COR-L47 (cell line): ENCODE results near the gene MACROD2.

Experiments
- DNase-seq: peaks from one replicate; lab custom pipeline; 2025; lab: John Stamatoyannopoulos, UW

MACROD2 gene

DNA sequence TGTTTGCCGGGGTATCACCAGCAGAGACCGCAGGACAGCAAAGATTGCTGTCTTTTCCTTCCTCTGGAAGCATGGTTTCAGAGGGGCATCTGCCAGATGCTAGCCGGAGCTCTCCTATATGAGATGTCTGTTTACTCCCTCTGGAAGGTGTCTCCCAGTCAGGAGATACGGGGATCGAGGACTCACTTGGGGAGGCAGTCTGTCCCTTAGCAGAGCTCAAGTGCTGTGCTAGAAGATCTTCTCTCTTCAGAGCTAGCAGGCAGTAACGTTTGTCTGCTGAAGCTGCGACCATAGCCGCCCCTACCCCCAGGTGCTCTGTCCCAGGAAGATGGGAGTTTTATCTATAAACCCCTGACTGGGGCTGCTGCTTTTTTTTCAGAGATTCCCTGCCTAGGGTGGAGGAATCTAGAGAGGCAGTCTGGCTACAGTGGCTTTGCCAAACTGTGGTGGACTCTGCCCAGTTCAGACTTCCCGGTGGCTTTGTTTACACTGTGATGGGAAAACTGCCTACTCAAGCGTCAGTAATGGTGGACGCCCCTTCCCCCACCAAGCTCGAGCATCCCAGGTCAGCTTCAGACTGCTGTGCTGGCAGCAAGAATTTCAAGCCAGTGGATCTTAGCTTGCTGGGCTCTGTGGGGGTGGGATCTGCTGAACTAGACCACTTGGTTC is 475.0 kb downstream of the MACROD2 start:
- no peak for DNase-seq

DNA sequence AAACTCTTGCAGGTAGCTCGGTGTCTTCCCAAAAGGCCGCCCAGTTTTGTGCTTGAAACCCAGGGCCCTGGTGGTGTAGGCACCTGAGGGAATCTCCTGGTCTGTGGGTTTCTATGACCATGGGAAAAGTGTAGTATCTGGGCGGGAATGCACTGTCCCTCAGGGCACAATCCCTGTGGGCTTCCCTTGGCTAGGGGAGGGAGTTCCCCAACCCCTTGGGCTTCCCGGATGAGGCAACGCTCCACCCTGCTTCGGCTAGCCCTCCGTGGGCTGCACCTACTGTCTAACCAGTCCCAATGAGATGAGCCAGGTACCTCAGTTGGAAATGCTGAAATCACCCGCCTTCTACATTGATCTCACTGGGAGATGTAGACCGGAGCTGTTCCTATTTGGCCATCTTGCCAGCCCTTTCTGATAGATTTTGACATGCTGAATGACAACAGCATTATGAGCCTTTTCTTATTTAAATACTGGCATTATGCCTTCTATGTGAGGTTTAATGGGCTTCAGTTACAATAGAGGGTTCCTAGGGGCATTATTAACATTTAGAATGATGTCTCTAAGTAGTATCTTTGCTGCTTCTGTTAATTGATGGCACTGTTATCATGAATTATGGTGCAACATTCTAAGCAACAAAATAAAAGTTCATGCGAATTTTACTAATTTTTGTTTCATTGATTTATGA is 475.8 kb downstream of the MACROD2 start:
- no peak for DNase-seq

DNA sequence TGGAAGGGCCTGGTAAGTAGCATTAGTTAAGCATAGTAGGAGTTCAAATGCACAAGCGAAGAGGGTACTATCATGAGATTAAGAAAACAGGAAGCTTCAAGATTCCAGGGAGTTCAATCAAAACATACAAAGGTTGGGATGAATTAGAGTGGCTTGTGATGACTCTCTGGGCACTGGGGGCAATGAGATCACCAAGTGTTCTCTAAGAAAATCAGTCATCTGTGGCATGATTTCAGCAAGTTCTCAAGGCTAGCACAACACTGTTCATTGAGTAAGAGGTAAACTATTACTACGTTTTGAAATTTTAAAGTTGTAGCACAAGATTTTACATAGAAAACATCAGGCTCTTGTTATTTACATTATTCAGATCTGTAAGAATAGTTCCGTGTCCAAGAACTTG is 481.8 kb downstream of the MACROD2 start:
- DNase-seq = no peak

DNA sequence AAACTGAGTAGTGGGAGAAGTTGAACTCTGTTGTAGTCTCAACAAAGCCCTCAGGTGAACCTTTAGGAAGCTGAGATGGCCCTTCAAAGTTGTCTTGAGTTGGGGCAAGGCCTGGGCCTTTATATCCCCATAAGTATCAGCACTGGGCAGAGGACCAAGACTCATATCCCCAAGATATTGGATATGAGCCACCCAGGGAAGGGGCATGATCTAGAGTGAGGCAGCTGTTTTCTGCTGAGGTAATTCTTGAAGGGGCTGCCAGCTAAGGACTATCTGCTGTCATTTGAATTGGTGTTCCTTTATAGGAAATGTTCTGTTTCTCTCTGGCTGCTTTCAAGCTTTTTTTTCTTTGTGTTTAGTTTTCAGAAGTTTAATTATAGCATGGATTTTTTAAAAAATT is 482.8 kb downstream of the MACROD2 start:
- DNase-seq = no peak

DNA sequence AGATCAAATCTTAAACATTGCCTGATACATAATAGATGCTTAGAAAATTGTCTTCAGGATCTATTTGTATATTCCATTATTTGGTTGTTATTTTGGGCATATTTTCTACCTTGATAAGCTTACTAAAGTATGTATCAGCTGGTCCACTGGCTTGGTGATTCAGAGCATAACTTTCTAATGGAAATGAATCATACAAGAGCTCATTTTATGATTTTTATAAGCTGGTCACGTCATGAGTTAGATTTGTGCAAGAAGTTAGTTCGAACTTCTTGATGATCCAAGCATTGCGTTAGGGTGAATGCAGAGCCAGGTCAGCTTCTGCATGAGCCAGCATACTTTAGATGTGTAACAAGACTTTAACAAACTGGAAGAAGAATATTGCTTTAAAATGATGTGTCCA is 486.5 kb downstream of the MACROD2 start:
- no peak for DNase-seq

DNA sequence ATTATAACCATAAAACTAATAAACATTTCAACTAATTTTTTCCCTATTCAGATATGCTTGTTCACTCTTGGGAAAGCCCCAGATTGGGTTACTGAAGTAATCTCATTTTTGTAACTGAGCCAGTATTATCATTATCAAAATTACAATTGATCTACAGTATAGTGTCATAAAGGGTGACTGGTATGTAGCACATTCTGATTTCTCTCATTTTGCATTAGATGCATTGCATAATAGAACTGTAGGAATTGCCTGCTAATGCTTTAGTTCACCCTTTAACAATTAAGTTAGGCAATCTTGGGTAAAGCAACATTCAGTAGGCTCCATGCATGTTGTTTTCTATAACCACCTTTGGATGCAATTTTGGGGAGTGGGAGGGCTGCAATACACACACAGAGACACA is 492.9 kb downstream of the MACROD2 start:
- DNase-seq = no peak

DNA sequence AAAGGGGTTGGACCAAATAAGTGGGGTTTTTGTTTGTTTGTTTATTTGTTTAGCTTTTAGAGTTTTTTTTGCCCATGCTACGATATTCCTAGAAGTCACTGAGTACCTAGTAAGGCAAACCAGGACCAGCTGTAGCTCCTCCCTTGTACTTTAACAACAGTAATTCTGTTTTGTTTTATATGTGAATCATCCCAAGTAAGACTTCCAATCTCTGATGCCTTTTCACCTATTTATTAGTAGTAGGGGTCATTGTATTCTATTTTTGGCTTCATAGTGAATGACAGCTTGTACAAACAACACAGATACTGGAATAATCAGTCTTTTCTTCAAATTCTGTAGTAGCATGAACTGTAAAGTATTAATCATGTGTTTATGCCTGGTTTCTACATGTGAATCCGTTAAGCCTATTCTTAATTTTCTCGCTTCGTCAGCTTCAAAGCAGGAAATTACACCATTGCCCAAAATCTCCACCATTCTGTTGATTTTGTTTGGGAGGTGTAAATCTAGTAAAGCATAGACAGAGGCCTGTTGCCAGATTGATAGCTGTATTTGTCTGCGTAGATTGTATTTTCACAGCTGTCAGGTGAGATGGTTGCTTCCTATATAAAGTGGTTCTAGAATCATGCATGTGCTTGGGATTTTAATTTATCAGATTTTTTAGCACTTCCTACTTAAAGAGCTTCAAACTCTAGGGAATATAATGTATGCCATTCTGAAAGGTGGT is 493.6 kb downstream of the MACROD2 start:
- peak; percentile 40 for DNase-seq

DNA sequence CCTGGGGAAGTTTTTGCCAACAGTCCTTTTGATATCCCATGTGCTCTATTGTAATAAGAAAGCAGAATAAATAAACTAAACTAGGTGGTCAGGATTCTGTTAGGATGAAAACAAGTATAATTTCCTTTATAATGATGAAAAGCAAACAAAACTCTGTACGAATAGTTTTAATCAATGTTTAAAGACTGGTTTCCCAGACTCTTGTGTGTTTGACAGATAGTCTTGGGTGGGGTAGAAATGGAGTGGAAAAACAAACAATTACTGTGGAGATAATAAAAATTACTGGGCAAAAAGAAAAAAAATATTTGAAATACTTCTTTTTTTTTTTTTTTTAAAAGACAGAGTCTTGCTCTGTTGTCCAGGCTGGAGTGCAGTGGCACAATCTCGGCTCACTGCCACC is 494.2 kb downstream of the MACROD2 start:
- peak; percentile 40 for DNase-seq

DNA sequence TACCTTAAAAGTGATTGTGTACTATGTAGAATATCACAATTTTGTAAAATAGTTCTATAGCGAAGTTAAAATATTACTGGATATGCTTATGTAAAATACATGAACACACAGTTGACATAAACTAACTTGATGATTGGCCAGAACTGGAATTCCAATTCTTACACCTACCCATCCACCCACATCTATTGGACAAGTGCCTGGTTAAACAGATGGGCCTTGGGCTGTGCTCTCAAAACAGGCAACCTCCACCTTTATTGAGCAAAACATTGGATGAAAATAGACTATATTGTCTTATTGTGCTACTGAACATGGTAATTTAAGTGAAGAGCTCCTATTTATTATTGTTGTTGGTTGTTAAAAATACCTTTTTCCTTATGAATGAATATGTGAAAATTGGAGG is 496.1 kb downstream of the MACROD2 start:
- no peak for DNase-seq

DNA sequence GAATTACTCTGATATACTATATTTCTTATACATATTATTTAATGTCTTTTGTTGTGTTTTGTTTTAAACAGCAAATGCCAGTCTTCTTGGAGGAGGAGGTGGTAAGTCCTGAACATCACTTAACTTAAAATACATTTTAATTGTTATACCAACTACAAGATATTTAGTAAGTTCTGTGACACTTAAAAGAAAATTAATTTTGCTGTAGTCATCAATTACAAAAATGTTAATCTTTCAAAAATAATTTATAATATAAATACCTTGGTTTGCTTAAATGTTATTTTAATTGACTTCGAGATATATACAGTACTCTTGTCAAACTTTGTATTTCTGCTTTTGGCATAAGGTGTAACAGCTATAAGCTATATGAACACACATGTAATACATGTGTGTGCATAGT is 498.1 kb downstream of the MACROD2 start:
- DNase-seq = no peak

DNA sequence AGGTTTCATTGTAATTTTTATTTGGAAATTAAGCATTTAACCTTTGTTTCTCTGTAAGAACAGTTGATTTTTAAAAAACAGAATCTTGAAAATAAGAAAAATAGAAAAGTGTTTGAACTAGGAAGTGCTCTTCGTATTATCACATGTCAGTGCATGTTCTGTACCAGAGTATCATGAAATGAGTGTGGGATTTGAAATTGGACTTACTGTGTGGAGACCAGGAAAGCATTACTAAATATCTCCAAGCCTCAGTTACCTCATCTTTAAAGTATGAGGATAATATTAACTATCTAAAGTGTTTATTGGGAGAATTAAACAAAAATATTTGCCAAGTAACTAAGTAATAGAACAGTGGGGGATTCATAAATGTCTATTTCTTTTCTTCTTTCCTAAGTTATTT is 499.0 kb downstream of the MACROD2 start:
- DNase-seq = no peak

DNA sequence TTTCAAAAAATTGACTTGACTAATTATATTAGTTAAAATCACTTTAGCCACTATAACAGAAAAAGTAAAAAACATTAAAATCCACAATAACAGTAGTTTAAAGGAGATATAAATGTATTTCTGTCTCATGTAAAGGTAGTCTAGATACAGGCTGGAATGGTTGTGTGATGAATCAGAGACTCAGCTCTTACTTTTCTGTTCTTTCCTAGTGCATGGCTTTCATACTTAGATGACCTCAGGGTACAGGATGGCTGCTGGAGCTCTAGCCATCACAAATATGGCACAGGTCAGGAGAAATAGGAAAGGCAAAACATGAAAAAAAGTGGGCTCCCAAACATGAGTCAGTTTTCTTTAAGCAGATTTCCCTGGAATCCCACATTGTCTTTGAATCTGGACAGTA is 499.8 kb downstream of the MACROD2 start:
- no peak for DNase-seq

DNA sequence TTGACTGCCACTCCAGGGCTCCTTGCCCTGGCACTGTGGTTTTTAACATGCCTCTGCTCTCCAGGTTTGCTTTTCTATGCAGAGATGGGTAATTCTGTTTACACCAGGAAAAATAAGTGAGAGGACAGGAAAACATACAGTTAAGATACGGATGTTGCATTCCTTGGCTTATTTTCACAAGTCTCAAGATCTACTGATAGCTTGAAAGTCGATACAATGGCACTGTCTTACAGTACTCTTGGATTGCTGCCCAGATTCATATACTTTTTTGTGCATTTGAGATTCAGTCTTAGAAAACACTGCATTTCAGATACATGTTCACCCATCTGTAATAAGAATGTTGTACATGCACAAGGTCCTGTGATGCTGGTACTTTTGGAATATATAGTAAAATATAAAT is 501.7 kb downstream of the MACROD2 start:
- no peak for DNase-seq

DNA sequence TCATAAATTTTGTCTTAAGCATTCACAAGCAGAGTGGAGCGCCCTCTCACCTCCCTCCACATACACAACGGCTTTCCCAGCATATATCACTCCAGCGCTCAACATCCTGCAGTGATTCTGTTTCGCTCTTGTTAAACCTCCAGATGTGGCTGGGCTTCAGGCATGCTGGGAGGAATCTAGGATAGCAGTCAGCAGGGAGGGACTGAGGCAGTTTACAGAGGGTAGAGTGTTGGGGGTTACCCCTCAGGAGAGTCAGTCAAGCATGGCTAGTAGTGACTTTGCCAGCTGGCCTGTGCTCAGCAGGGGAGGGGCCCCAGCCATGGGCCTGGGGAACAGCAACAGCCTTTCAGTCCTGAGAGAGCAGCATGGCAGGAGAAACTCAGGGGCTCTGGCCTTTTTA is 503.5 kb downstream of the MACROD2 start:
- no peak for DNase-seq

DNA sequence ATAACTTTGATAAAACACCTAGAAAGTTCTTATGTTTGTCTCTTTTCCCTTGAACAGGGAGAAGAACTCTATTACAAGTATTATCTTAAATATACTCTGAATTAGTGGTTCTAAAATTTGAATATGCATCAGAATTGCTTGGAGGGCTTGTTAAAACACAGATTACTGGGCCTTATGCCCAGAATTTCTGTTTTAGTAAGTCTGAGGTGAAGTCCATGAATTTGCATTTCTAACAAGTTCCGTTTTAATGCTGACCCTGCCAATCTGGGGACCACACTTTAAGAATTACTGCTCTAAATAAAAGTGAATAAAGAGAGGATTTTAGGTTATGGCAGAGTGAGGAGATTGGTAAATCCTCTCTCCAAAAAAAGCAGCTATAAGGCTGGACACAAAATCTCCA is 510.2 kb downstream of the MACROD2 start:
- DNase-seq = no peak

DNA sequence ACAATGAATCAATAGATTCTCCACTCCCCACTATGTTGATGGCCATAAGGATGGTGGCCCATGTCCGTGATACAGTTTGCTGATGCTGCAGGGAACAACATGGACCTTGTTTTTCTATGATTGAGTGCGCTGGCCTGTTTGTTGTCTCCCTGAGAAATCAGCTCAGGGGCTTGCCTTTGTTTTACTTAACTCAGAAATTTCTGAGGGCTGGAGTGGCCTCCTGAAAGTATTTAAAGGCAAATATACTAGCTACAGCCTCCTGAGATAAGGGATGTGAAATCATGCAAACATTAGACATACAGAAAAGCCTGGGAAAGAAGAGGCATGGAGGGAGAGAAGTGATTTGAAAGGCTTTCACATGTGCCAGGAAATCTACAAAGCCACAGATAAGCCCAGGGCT is 512.4 kb downstream of the MACROD2 start:
- no peak for DNase-seq

DNA sequence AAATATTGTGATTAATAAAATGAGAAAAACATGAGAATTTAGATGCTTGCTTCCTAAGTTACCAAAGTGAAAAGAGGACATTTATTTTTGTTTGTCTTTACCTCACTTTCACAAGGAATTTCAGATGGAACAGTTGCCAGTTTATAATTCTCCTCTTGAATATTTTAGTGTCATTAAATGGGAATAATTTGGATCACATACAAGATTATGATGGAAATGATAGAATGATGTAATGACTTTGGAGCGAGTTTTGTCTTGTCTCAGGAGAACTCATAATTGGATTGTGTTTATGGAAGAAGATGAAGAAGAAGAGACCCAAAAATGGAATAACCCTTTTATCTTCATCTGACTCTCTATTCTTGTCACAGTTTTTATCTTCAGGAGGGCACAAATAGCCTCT is 515.0 kb downstream of the MACROD2 start:
- DNase-seq = no peak

DNA sequence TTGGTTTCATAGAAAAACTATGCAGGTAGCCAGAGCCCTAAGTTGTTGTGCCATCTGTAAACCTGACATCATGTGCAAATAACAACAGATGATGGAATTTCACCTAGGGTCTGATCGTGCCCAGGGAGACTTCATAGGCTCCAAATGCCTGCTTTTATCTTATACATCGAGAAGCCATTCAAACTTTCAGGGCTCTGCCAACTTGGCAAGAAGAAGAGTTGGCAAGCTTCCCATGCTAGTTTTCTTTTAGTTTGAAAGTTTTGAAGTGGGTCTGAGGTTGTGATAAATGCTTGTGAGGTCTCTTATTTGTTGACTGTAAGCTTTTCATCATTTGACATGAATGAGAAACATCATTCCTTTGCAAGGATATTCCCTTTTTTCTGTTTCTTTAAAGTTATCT is 517.5 kb downstream of the MACROD2 start:
- no peak for DNase-seq

DNA sequence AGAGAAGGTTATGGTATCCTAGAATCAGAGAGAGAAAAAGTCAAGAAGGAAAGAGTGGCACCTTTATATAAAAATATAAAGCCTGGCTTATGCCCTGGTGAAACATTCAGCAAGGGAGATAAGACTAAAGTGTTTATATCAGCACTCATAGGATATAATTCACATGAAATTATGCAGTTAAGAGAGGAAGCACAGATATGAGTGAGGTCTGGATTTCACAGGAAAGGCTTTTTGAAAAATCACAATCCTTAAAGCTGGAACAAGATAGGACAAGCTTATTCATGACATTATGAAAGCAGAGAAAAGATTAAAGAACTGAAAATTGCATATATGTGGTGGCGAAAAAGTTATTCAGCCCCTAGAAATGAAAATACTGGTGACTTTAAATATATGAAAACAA is 523.3 kb downstream of the MACROD2 start:
- DNase-seq = no peak

DNA sequence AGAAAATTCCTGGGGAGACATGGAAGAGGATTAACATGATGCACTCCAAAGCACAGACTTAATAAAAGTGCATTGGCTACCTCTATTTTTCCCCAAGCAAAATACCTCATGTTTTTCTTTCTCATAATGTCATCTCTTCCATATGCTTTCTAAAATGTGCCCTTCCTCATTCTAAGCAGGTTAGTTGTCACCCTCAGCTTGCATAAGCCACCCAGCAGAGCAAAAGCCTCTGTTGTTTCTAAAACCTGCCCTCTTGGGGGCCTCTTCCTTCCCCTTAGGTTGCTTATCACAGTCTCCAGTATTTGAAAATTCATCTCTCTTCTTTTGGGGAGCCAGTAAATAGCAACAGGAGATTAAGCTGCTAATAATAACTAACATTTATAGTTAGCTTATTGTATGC is 525.7 kb downstream of the MACROD2 start:
- DNase-seq = no peak

DNA sequence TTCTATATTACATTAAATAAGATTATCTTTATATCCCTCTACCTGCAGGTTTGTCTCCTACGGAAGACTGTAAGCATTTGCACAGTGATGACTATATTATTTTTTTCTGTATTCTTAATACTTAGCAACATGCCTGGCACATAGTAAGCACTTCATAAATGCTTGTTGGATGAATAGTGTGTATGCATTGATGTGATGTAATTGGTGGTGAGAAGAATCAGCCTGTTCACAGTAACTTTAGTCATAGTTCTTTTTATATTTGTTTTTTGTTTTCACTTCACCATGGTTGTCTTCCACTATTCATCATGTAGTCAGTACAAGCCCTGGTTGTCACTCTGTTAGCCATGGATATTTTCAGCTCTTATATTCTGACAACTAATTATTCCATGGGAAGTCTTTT is 526.1 kb downstream of the MACROD2 start:
- no peak for DNase-seq

DNA sequence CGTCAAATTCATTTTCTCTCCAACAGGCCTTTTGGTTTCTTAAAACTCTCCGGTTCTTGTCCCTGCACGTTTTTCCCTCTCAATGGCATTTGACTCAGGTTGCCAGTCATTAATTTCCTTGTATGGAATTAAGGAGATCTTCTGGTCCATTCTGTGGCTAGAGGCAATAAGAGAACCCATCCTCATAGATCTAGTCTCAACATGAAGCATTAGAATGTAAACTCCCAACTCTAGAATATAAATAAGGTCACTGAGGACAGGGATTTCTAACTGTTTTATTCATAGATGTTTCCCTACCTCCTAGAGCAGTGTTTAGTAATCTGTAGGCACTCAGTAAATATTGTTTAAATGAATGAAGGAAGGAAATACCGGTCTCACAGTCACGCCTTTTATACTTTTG is 527.3 kb downstream of the MACROD2 start:
- DNase-seq = no peak

DNA sequence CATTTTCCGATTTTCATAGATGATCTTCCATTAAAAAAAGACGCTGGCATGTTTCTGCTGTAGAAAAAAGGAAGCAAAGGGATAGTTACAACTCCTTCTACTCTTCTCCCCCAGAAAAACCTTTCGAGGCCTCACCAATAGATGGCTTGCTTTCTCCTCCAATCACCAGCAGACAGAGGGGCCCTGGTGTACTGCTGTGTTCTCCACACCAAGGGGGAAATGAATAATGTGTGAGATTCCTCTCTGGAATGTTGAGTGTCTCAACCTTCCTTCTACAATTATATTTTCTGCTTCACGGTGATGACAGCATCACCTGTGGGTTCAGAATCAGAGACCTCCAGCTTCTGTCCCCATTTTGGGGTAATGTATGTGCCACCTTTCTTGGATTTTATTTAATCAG is 527.8 kb downstream of the MACROD2 start:
- no peak for DNase-seq

DNA sequence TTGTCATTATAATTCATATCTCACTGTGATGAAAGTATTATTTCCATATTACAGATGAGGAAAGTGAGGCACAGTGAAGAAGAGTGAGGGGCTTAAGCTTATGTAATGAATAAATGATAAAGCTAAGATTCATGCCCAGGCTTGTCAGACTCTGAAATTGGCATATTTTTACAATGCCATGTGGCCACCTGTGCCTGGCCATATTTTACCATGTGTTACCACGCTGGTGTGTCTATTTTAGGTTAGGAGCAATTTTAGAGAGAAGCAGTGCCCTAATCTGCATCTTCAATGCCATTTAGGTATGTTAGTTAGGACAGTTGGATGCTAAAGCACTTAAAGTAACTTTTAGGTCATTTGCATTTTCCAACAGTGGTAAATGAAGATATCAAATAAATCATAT is 530.1 kb downstream of the MACROD2 start:
- no peak for DNase-seq
